Epithelial cell of esophagus (primary cell): ENCODE results near the gene RND2.
"Not testable (repeated sequence)": the region's sequence is repeated elsewhere in the genome, so short reads cannot be mapped to it uniquely, and the experiment has no call there.

ENCODE experiments used
- DNase-seq: peaks from one replicate; pipeline ENCODE4 v3.0.0; 2010; ENCODE audit warnings: low read depth
- H3K4me3 ChIP-seq: 2 replicates; pipeline ENCODE4 v1.5.1; 2011; ENCODE audit warnings: mild to moderate bottlenecking, low read length, control low read depth
- CTCF ChIP-seq: IDR thresholded peaks from 2 replicates; pipeline ENCODE4 v1.5.1; 2011; ENCODE audit warnings: low read depth, mild to moderate bottlenecking, low read length, control low read depth, inconsistent platforms; ENCODE audit not compliant: insufficient read depth; ENCODE audit errors: missing control alignments

Gene RND2

GRCh38 chr17:42997390-42997983 is 27.5 kb upstream of the RND2 start:
- H3K4me3 ChIP-seq, result peak overlapping the region; percentile 30
- DNase-seq, result no peak
- no peak for TF ChIP-seq CTCF

DNA sequence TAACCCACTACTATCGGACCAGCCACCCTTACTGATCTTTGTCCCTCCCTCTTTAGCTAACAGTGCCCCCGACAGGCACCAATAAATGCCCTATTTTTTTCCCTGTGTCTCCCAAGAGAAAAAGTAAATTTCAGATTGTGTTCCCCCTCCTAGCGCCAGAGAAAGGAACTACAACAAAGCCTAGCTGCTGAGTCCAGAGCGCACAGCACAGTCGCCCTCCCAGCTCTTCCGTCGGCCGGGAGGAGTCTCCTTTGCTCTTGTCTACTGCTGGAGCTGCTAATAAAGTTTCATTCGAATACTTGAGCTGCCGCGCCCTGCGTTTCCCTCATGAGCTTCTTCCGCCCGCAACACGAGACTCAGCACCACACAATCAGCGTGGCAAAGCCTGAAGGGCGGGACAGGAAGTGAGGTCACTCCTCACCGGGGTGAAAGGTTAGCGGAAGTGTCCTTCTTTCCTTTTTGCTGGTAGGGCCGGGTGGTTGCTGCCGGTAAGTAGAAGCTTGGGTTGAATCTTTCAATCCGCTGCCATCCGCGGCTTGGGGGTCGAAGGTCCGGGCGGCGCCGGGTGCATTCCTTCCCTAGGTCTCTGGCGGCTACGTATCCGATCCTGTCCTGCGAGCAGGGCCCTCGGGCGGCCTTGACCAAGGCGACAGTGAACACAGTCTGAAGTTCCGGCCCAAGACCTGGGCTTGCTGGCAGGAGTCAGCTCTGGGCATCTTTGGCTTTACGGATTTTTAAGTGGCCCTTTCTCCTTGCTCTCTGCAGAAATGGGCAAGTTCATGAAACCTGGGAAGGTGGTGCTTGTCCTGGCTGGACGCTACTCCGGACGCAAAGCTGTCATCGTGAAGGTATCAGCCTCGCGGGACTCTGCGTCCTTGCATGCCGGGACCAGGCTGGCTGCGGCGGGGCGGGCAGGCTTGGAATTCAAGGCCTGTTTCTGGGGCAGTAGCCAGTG is 26.8 kb upstream of the RND2 start, which contains the start of gene RPL27:
Gene RPL27, plus strand, starts transcription at position 436 of the 955 bp plus-strand sequence. Its CDS starts 332 bp downstream, at position 768.
- peak within 1 kb of the TSS; percentile 90 for H3K4me3 ChIP-seq
- TF ChIP-seq CTCF, result peak; percentile 83
- peak; percentile 100 for DNase-seq

DNA sequence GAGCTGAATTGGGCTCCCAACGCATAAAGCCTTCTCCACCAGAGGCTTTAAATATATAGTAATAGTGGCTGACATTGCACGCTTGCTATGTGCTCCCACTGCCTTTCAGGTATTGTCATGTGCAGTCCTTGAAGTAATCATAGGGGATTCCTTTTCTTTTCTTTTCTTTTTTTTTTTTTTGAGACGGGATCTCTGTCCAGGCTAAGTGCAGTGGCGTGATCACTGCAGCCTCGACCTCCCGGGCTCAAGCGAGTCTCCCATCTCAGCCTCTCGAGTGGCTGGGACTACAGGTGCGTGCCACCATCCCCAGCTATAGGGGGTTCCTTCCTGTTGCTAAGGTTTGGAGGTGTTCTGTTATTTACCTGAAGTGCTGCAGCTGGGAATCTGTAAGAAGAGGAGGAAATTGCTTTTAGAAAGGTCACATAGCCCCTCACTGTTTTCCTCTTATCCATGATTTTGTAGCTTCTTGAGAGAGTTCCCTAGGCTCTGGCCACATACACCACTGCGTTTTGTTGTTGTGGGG is 26.0 kb upstream of the RND2 start:
- peak overlapping the region; percentile 90 for H3K4me3 ChIP-seq
- DNase-seq, result no peak
- no peak for TF ChIP-seq CTCF

DNA sequence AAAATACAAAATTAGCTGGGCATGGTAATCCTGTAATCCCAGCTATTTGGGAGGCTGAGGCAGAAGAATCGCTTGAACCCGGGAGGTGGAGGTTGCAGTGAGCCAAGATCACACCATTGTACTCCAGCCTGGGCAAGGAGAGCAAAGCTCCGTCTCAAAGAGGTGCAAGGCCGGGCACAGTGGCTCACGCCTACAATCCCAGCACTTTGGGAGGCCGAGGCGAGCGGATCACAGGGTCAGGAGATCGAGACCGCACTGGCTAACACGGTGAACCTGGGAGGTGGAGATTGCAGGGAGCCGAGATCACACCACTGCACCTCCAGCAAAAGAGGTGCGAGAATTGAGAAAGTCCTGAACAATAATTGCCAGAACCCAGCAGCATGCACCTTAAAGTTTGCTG is 24.1 kb upstream of the RND2 start:
- not testable (repeated sequence) for H3K4me3 ChIP-seq, DNase-seq

GRCh38 chr17:43003542-43004172 is 21.4 kb upstream of the RND2 start:
- DNase-seq, result peak; percentile 73
- H3K4me3 ChIP-seq, result no peak overlapping the region
- peak; percentile 36 for TF ChIP-seq CTCF

DNA sequence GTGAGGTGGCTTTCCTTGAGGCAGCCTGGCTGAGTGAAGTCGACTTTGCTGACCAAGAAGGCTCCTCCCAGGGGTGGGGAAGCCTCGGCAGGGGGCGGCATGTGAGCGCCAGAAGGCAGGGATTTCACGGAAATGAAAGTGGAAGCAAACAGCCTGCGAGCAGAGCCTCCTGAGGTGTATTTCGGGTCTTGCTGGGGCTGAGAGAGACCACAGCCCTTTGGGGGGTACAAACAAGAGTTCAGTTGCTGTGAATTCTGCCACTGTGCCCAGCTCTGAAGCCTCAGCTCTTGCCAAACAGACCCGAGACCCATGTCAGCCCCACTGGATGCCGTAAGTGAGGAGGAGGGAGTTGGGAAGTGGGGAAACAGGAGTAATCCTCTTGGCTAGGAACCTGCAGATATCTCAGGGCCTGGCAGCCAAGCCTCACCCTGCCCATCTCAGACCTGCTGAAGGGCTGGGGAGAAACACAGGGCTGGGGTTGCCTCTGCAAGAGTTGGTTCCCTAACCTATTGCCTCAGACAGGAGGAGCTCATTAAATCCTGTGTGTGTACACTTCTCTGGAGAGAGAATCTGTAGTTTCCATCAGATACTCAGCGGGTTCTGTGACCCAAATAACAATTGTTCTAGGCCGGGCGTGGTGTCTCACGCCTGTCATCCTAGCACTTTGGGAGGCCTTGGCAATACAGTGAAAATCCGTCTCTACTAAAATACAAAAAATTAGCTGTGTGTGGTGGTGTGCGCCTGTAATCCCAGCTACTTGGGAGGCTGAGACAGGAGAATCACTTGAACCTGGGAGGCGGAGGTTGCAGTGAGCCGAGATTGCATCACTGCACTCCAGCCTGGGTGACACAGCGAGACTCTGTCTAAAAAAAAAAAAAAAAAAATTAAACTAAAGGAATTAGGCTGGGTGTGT is 18.1 kb upstream of the RND2 start, which contains the start of gene IFI35:
Gene IFI35, plus strand, starts transcription at position 146 of the 913 bp plus-strand sequence. Its CDS starts 164 bp downstream, at position 310.
- peak; percentile 74 for DNase-seq
- peak within 1 kb of the TSS; percentile 53 for H3K4me3 ChIP-seq
- peak; percentile 27 for TF ChIP-seq CTCF
